Stomach smooth muscle (tissue), 2 donors: Measurements from ENCODE around the gene GAPT.
"Not testable (repeated sequence)": the region's sequence is repeated elsewhere in the genome, so short reads cannot be mapped to it uniquely, and the experiment has no call there.

Experiments
- H3K27ac ChIP-seq: one replicate; pipeline ENCODE4 v1.7.0; 2013; ENCODE audit warnings: mild to moderate bottlenecking, low read length, inconsistent platforms
- H3K27me3 ChIP-seq, 2 donors: one replicate each; pipeline ENCODE4 v1.7.0; 2013; ENCODE audit warnings: low read length in 2 of 2; ENCODE audit not compliant: insufficient read depth in 2 of 2, control insufficient read depth in 1 of 2
- H3K36me3 ChIP-seq, 2 donors: one replicate each; pipeline ENCODE4 v1.7.0; 2013; ENCODE audit warnings: low read length in 2 of 2; ENCODE audit not compliant: control insufficient read depth in 2 of 2, insufficient read depth in 2 of 2
- H3K4me1 ChIP-seq: one replicate; pipeline ENCODE4 v1.7.0; 2013; ENCODE audit warnings: low read length; ENCODE audit not compliant: control insufficient read depth, insufficient read depth
- H3K4me3 ChIP-seq, 2 donors: one replicate each; pipeline ENCODE4 v1.7.0; 2013; ENCODE audit warnings: low read length in 2 of 2
- H3K9ac ChIP-seq, 2 donors: one replicate each; pipeline ENCODE4 v1.7.0; 2013; ENCODE audit warnings: low read length in 2 of 2, mild to moderate bottlenecking in 1 of 2
- H3K9me3 ChIP-seq, 2 donors: one replicate each; pipeline ENCODE4 v1.7.0; 2013; ENCODE audit warnings: low read length in 2 of 2; ENCODE audit not compliant: control insufficient read depth in 2 of 2
- donor health status: healthy.
- donor health status: Pancreatic carcinoma.

Gene GAPT

GRCh38 chr5:58504766-58505165 is 13.5 kb downstream of the GAPT start:
- no peak overlapping the region for H3K9ac ChIP-seq
- no peaks in the 10 kb centered on the region for H3K9me3 ChIP-seq
- H3K27ac ChIP-seq: no peak overlapping the region
- no peaks in the 10 kb centered on the region for H3K36me3 ChIP-seq
- no peak overlapping the region for H3K4me3 ChIP-seq
- no peaks in the 10 kb centered on the region for H3K4me1 ChIP-seq
- H3K27me3 ChIP-seq: no peaks in the 10 kb centered on the region

DNA sequence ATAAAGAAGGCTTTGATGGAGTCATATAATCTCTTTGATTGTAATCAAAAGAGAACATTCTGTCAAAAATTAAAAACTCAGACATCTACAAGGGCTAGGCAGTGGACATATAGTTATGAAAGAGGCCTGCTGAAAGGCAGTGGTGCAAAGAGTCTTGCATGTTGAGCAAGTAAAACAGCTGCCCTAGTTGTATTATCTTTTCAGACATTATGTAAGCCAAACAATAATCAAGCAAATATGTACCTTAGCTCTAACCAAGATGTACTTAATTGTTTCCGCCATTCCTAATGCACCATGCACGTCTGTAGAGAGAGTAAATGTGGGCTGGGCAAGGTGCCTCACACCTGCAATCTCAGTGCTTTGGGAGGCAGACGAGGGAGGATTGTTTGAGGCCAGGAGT is 14.3 kb downstream of the GAPT start:
- Histone ChIP-seq H3K36me3 (no peaks in the 10 kb centered on the region), H3K27ac (no peak overlapping the region), H3K9ac (no peak overlapping the region)

DNA sequence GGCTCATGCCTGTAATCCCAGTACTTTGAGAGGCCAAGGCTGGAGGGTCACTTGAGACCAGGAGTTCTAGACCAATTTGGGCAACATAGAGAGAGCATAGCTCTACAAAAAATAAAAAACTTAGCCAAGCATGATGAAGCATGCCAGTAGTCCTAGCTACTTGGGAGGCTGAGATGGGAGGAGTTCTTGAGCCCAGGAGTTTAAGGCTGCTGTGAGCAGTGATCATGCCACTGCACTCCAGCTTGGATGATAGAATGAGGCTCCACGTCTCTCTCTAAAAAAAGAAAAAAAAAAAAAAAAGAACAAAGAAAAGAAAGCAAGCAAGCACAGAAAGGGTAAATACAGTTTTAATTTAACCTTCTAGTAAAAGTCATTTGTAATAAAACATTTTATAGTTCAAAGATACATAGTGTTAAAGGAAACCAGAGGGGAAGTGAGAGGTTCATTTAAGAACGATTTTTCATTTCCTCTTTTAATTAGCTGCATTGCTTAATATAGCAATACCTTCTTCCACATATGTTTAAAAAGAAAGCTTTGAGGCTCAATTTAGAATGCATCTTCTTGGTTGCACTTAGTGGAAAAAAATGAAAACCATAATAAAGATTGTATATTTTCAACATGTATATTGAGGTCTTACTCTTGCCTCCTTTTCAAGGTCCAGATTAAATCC is 14.9 kb downstream of the GAPT start:
- Histone ChIP-seq H3K4me3 (no peak overlapping the region), H3K4me1 (no peaks in the 10 kb centered on the region), H3K27ac (no peak overlapping the region), H3K36me3 (no peaks in the 10 kb centered on the region), H3K9ac (no peak overlapping the region), H3K27me3 (no peaks in the 10 kb centered on the region), H3K9me3 (no peaks in the 10 kb centered on the region)

More for the DNA sequence above, 14.3 kb downstream of the GAPT start:
- Histone ChIP-seq H3K4me3 (no peak overlapping the region), H3K27me3 (no peaks in the 10 kb centered on the region), H3K4me1 (no peaks in the 10 kb centered on the region), H3K9me3 (no peaks in the 10 kb centered on the region)

- H3K27ac ChIP-seq: no peak overlapping the region
- no peaks in the 10 kb centered on the region for H3K36me3 ChIP-seq
- H3K4me3 ChIP-seq: no peak overlapping the region
- no peaks in the 10 kb centered on the region for H3K9me3 ChIP-seq
- no peak overlapping the region for H3K9ac ChIP-seq
- no peaks in the 10 kb centered on the region for H3K4me1 ChIP-seq
- H3K27me3 ChIP-seq: no peaks in the 10 kb centered on the region
These were observed 16.5 kb downstream of the GAPT start for GRCh38 chr5:58507715-58508114.

DNA sequence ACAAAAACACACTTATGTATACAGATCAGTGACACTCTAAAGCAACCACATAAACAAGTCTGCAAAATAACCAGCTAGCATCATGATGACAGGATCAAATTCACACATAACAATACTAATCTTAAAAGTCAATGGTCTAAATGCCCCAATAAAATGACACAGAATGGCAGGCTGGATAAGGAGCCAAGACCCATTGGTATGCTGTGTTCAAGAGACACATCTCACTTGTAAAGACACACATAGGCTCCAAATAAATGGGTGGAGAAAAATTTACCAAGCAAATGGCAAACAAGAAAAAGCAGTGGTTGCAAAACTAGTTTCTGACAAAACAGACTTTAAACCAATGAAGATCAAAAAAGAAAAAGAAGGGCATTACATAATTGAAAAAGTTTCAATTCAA is 26.0 kb downstream of the GAPT start:
- H3K27ac ChIP-seq: no peak overlapping the region
- no peak overlapping the region for H3K4me3 ChIP-seq
- no peak overlapping the region for H3K9ac ChIP-seq
- H3K36me3 ChIP-seq: no peaks in the 10 kb centered on the region
- no peaks in the 10 kb centered on the region for H3K4me1 ChIP-seq
- no peaks in the 10 kb centered on the region for H3K27me3 ChIP-seq
- H3K9me3 ChIP-seq: peaks cover 0 to 4% of the 10 kb centered on the region in 2 donors

- Histone ChIP-seq H3K27ac (no peak overlapping the region), H3K9ac (no peak overlapping the region), H3K9me3 (no peaks in the 10 kb centered on the region), H3K4me3 (no peak overlapping the region), H3K27me3 (no peaks in the 10 kb centered on the region), H3K36me3 (no peaks in the 10 kb centered on the region), H3K4me1 (no peaks in the 10 kb centered on the region)
These were observed 32.7 kb downstream of the GAPT start for GRCh38 chr5:58523956-58524355.

- H3K27ac ChIP-seq: no peak overlapping the region
- H3K9me3 ChIP-seq: no peaks in the 10 kb centered on the region
- H3K36me3 ChIP-seq: no peaks in the 10 kb centered on the region
- no peak overlapping the region for H3K4me3 ChIP-seq
- no peaks in the 10 kb centered on the region for H3K4me1 ChIP-seq
- H3K9ac ChIP-seq: no peak overlapping the region
- H3K27me3 ChIP-seq: no peaks in the 10 kb centered on the region
These were observed 33.3 kb downstream of the GAPT start for GRCh38 chr5:58524571-58524970.

DNA sequence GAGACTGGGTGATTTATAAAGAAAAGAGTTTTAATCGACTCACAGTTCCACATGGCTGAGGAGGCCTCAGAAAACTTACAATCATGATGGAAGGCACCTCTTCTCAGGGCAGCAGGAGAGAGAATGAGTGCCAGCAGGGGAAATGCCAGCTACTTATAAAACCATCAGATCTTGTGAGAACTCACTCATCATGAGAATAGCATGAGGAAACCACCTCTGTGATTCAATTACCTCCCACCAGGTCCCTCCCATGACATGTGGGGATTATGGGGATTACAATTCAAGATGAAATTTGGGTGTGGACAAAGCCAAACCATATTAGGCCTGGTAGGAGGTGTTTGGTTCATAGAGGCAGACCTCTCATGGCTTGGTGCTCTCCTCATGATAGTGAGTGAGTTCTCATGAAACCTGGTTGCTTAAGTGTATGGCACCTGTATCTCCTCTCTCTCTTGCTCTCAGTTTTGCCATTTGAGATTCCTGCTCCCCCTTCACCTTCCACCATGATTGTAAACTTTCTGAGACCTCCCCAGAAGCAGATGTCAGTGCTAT is 39.8 kb downstream of the GAPT start:
- Histone ChIP-seq H3K9ac (no peak overlapping the region), H3K27ac (no peak overlapping the region), H3K36me3 (no peaks in the 10 kb centered on the region), H3K4me3 (no peak overlapping the region), H3K27me3 (no peaks in the 10 kb centered on the region), H3K4me1 (no peaks in the 10 kb centered on the region), H3K9me3 (no peaks in the 10 kb centered on the region)

DNA sequence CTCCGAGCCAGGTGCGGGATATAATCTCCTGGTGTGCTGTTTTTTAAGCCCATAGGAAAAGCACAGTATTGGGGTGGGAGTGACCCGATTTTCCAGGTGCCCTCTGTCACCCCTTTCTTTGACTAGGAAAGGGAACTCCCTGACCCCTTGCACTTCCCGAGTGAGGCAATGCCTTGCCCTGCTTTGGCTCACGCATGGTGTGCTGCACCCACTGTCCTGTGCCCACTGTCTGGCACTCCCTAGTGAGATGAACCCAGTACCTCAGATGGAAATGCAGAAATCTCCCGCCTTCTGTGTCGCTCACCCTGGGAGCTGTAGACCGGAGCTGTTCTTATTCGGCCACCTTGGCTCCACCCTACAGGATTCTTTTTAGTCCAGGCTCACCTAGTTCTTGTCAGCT is 50.7 kb downstream of the GAPT start:
- not testable (repeated sequence) for H3K4me1 ChIP-seq, H3K27me3 ChIP-seq, H3K27ac ChIP-seq, H3K4me3 ChIP-seq, H3K9ac ChIP-seq, H3K36me3 ChIP-seq, H3K9me3 ChIP-seq

DNA sequence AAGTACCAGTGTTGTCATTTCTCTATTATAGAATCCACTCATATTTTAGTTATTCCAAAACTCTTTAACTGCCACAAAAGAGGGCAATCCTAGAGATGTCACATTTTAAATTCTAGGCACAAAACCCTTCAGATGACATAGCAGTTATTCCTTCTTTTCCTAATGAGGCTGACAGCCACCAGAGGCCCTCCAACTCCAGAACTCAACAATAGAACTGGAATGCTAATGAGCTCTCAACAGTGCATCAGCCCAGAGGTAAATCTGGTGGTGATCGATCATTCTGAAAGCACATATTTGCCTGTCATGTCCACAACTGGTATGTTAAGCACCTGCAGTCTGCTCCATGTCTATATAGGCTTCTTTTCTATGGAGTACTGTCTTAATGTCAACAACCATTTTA is 51.5 kb downstream of the GAPT start:
- no peaks in the 10 kb centered on the region for H3K36me3 ChIP-seq
- H3K27ac ChIP-seq: no peak overlapping the region
- no peaks in the 10 kb centered on the region for H3K27me3 ChIP-seq

DNA sequence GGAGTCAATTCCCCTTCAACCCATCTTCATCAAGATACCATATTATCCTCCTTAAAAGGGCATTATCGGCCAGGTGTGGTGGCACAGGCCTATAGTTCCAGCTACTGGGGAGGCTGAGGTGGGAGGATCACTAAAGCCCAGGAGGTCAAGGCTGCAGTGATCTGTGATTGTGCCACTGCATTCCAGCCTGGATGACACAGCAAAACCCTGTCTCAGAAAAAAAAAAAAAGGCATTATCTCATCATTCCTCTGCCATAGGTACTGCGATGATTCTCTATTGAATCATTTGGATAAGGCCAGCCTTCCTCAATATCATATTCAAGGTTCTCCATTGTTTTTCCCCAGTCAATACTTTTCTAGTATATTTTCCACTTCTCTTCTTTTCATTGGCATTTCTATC is 52.5 kb downstream of the GAPT start:
- Histone ChIP-seq H3K36me3 (no peaks in the 10 kb centered on the region), H3K27me3 (no peaks in the 10 kb centered on the region), H3K4me3 (no peak overlapping the region), H3K9me3 (no peaks in the 10 kb centered on the region), H3K27ac (no peak overlapping the region), H3K4me1 (no peaks in the 10 kb centered on the region), H3K9ac (no peak overlapping the region)

More for the DNA sequence above, 51.5 kb downstream of the GAPT start:
- no peaks in the 10 kb centered on the region for H3K9me3 ChIP-seq
- H3K4me3 ChIP-seq: no peak overlapping the region
- no peaks in the 10 kb centered on the region for H3K4me1 ChIP-seq
- no peak overlapping the region for H3K9ac ChIP-seq
